NAMALWA (cell line): ENCODE data around the gene OSBPL3.

Experiments used
- DNase-seq: peaks from one replicate; pipeline ENCODE4 v3.0.0-alpha.2; 2015; ENCODE audit warnings: low spot score

The OSBPL3 gene

GRCh38 chr7:24955313-24955712 lies 24.7 kb downstream of the OSBPL3 start:
- DNase-seq = no peak

GRCh38 chr7:24952464-24952863 lies 27.5 kb downstream of the OSBPL3 start:
- no peak for DNase-seq

- no peak for DNase-seq
Measured at GRCh38 chr7:24951441-24951980, 28.5 kb downstream of the OSBPL3 start.

GRCh38 chr7:24949884-24950283 lies 30.1 kb downstream of the OSBPL3 start:
- DNase-seq = no peak

GRCh38 chr7:24948739-24949138 lies 31.2 kb downstream of the OSBPL3 start:
- no peak for DNase-seq

GRCh38 chr7:24946467-24946866 lies 33.5 kb downstream of the OSBPL3 start:
- no peak for DNase-seq

GRCh38 chr7:24945899-24946298 lies 34.1 kb downstream of the OSBPL3 start:
- DNase-seq = no peak

- no peak for DNase-seq
Measured at GRCh38 chr7:24943096-24943948, 36.7 kb downstream of the OSBPL3 start.

GRCh38 chr7:24942226-24942625 lies 37.8 kb downstream of the OSBPL3 start:
- no peak for DNase-seq

GRCh38 chr7:24939416-24939815 lies 40.6 kb downstream of the OSBPL3 start:
- no peak for DNase-seq

- DNase-seq = peak; percentile 31
Measured at GRCh38 chr7:24936121-24936824, 43.7 kb downstream of the OSBPL3 start.

GRCh38 chr7:24933298-24933697 lies 46.7 kb downstream of the OSBPL3 start:
- DNase-seq = no peak

- peak; percentile 80 for DNase-seq
Measured at GRCh38 chr7:24932815-24933214, 47.2 kb downstream of the OSBPL3 start.

- DNase-seq = no peak
Measured at GRCh38 chr7:24932389-24932788, 47.6 kb downstream of the OSBPL3 start.

- DNase-seq = no peak
Measured at GRCh38 chr7:24931844-24932243, 48.1 kb downstream of the OSBPL3 start.

- DNase-seq = no peak
Measured at GRCh38 chr7:24930856-24931255, 49.1 kb downstream of the OSBPL3 start.

- DNase-seq = no peak
Measured at GRCh38 chr7:24926623-24927524, 53.1 kb downstream of the OSBPL3 start.

GRCh38 chr7:24924375-24924774 lies 55.6 kb downstream of the OSBPL3 start:
- no peak for DNase-seq

- DNase-seq = no peak
Measured at GRCh38 chr7:24923172-24923865, 56.7 kb downstream of the OSBPL3 start.

GRCh38 chr7:24922099-24922773 lies 57.7 kb downstream of the OSBPL3 start:
- no peak for DNase-seq

- no peak for DNase-seq
Measured at GRCh38 chr7:24921362-24921679, 58.7 kb downstream of the OSBPL3 start.
